ENCODE results near the gene CEP128.

The CEP128 gene

DNA sequence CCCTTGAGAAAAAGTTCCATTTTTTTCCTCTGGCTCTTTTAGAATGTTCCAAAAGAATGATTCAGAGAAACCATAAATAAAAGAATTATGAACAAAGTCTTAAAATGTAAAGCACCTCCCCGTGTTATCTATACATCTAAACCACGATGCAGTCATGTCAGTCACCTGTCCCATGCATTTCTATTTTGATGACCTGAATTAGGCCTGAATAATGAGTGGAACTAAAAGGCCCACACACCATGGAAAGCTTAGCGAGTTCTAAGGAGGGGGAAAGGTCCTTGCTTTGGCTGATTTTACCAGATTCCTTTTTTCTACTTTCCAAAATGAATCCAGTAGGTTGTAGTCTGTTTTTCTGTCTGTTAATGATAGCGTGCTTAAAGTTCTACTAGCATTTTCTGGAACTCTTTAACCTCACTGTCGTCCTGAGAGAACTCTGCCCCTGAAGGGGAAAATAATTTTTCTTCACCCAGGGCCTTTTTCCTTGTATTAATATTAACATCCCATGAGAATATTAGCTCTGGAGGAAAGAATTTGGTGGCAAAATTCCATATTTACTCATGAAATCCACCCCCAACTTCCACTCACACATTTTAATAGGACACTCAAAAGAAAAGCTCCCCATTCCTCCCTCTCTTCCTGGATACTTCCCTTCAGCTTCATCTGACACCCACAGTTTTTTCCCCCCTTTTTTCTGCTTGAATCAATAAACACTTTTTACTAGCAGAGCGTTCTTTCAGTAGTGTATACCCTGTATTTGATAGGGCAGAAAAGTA lies 464.0 kb downstream of the CEP128 start:
- DNase-seq (ENCODE audit: low spot score), result no peak
- in situ Hi-C loops (cut with MboI; ENCODE audit: low sequenced_read_pairs, unreplicated experiment), result no loop called here
- no peak for TF ChIP-seq CTCF (IDR thresholded peaks at IDR 0.05; ENCODE audit: borderline replicate concordance, control extremely low read depth, extremely low read depth, insufficient read depth, missing control alignments)

GRCh38 chr14:80475074-80475473 lies 466.5 kb downstream of the CEP128 start:
- in situ Hi-C loops (cut with MboI; ENCODE audit: low sequenced_read_pairs, unreplicated experiment), result no loop called here
- no peak for TF ChIP-seq CTCF (IDR thresholded peaks at IDR 0.05; ENCODE audit: borderline replicate concordance, control extremely low read depth, extremely low read depth, insufficient read depth, missing control alignments)
- no peak for DNase-seq (ENCODE audit: low spot score)

- no peak for TF ChIP-seq CTCF (IDR thresholded peaks at IDR 0.05; ENCODE audit: borderline replicate concordance, control extremely low read depth, extremely low read depth, insufficient read depth, missing control alignments)
- no peak for DNase-seq (ENCODE audit: low spot score)
- in situ Hi-C loops (cut with MboI; ENCODE audit: low sequenced_read_pairs, unreplicated experiment), result no loop called here
Measured at GRCh38 chr14:80468331-80469122, 473.0 kb downstream of the CEP128 start.

- in situ Hi-C loops (cut with MboI; ENCODE audit: low sequenced_read_pairs, unreplicated experiment), result no loop called here
Measured at GRCh38 chr14:80465546-80466220, 475.9 kb downstream of the CEP128 start.

GRCh38 chr14:80464531-80465149 lies 476.9 kb downstream of the CEP128 start:
- in situ Hi-C loops (cut with MboI; ENCODE audit: low sequenced_read_pairs, unreplicated experiment), result no loop called here
- no peak for DNase-seq (ENCODE audit: low spot score)
- TF ChIP-seq CTCF (IDR thresholded peaks at IDR 0.05; ENCODE audit: borderline replicate concordance, control extremely low read depth, extremely low read depth, insufficient read depth, missing control alignments), result no peak

More at GRCh38 chr14:80465546-80466220, 475.9 kb downstream of the CEP128 start:
- DNase-seq (ENCODE audit: low spot score), result no peak
- no peak for TF ChIP-seq CTCF (IDR thresholded peaks at IDR 0.05; ENCODE audit: borderline replicate concordance, control extremely low read depth, extremely low read depth, insufficient read depth, missing control alignments)

- no peak for DNase-seq (ENCODE audit: low spot score)
- no peak for TF ChIP-seq CTCF (IDR thresholded peaks at IDR 0.05; ENCODE audit: borderline replicate concordance, control extremely low read depth, extremely low read depth, insufficient read depth, missing control alignments)
- in situ Hi-C loops (cut with MboI; ENCODE audit: low sequenced_read_pairs, unreplicated experiment), result no loop called here
Measured at GRCh38 chr14:80456209-80456608, 485.3 kb downstream of the CEP128 start.
